Measurements from ENCODE around the gene SRBD1.
A peak's percentile ranks its signal among the peaks of the same experiment; 100 is the strongest.
"Not testable (repeated sequence)": the region's sequence is repeated elsewhere in the genome, so short reads cannot be mapped to it uniquely, and the experiment has no call there.

The SRBD1 gene

GRCh38 chr2:45457211-45457945, 153.7 kb downstream of the SRBD1 start:
- no peak for DNase-seq

DNA sequence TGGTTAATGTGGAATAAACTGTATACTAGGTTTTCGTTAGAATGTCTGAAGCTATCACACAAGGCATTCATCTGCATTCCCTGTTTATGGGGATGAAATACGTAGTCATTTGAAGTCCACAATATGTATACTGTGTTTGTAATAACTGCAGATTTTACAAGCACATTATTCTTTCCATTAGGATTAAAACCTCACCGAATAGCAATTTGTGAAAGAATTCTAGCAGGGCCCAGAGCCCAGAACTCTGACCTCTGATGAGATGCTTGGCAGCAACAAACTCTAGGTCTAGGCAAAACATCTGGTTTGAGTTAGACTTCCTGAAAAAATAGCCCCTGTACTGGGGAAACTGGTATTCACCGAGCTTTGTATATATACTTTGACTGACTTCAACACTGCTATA, 158.2 kb downstream of the SRBD1 start:
- no peak for DNase-seq

GRCh38 chr2:45450634-45451033, 160.4 kb downstream of the SRBD1 start:
- no peak for DNase-seq

- no peak for DNase-seq
Observed at GRCh38 chr2:45448217-45448616, 162.8 kb downstream of the SRBD1 start.

- DNase-seq, result no peak
Observed at GRCh38 chr2:45446016-45446415, 165.1 kb downstream of the SRBD1 start.

DNA sequence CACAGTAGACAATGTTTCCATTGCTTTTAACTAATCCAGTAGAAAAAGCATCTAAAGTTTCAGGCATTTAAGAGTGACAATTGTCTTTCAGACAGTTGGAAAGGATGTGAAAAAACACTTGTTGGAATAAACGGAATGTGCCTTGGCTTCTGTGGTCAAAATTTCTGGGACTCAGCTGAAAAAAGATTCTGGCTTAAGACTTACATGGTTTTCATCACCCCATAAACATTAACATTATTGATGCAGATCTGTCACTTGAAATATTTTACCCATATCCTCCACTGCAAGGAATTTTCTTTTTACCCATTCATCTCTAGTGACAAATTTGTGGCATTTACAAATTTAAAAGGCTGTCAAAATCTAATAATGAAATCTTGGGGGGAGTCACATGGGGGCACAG, 166.0 kb downstream of the SRBD1 start:
- no peak for DNase-seq

- DNase-seq, result no peak
Observed at GRCh38 chr2:45443012-45443411, 168.1 kb downstream of the SRBD1 start.

GRCh38 chr2:45442026-45442425, 169.0 kb downstream of the SRBD1 start:
- no peak for DNase-seq

- DNase-seq, result no peak
Observed at GRCh38 chr2:45441571-45441970, 169.5 kb downstream of the SRBD1 start.

- DNase-seq, result no peak
Observed at GRCh38 chr2:45439788-45440773, 171.0 kb downstream of the SRBD1 start.

DNA sequence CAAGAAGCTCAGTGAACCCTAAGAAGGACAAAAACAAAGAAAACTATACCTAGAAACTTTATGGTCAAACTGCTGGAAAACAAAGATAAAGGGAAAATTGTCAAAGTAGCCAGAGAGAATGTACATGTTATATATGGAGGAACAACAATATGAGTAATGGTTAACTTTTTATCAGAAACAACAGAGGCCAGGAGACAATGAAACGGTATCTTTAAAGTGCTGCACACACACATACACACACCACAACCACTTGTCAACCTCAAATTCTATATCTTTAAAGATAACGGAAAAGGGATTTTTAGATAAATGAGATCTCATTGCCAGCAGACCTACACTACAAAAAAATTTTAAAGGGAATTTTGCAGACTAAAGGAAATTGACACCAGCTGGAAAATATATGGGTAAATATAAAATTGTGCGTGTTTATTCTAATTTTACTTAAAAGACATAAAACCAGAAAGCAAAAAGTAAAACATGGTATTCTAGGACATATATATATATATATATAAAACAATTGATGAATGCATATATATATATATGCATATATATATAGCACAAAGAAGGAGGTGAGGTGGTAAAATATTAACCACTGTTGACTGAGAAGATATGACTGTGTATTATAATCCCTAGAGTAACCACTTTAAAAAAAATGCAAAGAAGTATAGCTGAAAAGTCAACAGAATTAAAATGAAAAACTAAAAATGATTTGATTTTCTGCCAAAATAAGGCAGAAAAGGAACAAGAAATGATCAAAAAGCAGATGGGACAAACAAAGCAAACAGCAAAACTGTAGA, 172.0 kb downstream of the SRBD1 start:
- no peak for DNase-seq

GRCh38 chr2:45436456-45436855, 174.6 kb downstream of the SRBD1 start:
- no peak for DNase-seq

- DNase-seq, result no peak
Observed at GRCh38 chr2:45435316-45435715, 175.8 kb downstream of the SRBD1 start.

DNA sequence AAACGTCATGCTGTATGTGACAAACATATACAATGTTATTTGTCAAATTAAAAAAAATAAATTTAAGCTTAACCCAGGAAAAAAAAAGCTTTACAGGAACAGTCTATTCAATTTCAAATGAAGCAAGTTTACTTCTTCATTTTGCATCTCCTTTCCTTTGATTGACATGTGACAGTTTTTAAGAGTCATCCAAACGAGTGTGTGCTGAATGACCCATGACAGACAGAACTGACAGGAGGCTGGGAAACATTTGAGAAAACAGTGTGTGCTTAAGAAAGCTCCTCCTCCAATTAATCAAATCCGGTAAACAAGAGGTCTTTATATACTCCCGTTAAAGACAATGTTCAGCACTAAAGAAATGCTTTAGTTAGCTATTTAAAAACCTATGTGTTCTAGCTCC, 177.7 kb downstream of the SRBD1 start:
- DNase-seq, result peak; percentile 6

DNA sequence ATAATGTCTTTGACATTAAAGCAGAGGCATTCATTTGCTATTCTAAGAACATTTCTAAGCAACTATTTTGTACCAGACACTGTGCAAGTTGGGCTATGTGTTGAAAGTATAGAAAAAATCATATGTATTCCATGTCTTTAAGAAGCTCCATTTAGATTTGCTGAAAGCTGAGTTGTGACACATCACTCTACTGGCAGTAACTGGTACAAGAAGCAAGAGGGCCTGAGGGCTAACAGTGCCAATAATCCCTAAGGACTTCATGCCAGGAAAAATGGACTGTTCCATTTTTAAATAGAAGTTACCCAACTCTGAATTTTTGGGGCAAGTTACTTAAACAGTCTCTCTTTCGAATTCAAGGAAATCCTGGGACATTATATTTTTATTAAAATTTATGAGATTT, 178.7 kb downstream of the SRBD1 start:
- DNase-seq, result no peak

DNA sequence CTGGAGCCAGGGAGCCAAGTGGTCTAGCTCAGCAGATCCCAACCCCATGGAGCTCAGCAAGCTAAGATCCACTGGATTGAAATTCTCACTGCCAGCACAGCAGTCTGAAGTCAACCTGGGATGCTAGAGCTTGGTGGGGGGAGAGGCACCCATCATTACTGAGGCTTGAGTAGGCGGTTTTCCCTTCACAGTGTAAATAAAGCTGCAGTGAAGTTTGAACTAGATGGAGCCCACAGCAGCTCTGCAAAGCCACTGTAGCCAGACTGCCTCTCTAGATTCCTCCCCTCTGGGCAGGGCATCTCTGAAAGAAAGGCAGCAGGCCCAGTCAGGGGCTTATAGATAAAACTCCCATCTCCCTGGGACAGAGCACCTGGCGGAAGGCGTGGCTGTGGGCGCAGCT, 185.0 kb downstream of the SRBD1 start:
- DNase-seq, result not testable (repeated sequence)

DNA sequence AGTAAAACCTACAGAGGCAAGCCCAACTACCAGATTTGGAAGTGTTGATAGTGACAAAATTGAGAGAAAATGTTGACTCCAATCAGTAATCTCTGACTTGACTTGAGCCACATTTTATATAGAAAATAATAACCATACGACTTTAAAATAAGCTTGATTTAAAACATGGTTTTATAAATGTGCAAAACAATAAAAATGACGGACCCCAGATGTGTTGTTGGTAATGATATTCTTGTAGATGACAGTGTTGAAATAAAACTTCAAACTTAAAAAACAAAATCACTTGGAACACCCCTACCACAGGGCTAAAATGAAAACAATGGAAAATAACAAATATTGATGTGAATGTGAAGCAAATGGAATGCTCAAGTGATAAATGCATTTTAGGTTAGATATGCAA, 188.1 kb downstream of the SRBD1 start:
- no peak for DNase-seq

DNA sequence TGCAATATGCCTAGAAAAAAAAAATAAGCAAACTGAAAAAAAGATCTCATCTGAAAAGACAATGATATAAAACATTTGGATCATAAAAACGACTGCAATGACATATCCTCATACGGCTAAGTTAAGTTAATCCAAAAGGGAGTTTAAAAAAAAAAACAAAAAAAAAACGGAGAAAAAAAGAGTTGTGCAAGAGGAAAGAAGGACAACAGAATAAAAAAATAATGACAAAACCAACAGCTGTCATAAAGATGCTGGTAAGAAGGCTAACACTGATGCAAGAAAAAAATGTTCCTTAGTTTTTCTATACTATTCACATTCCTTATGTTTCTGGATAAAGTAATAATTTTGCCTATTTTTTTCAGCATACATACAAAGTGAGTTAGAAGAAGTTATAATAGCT, 192.5 kb downstream of the SRBD1 start:
- DNase-seq, result no peak

GRCh38 chr2:45415534-45416123, 195.4 kb downstream of the SRBD1 start:
- no peak for DNase-seq

DNA sequence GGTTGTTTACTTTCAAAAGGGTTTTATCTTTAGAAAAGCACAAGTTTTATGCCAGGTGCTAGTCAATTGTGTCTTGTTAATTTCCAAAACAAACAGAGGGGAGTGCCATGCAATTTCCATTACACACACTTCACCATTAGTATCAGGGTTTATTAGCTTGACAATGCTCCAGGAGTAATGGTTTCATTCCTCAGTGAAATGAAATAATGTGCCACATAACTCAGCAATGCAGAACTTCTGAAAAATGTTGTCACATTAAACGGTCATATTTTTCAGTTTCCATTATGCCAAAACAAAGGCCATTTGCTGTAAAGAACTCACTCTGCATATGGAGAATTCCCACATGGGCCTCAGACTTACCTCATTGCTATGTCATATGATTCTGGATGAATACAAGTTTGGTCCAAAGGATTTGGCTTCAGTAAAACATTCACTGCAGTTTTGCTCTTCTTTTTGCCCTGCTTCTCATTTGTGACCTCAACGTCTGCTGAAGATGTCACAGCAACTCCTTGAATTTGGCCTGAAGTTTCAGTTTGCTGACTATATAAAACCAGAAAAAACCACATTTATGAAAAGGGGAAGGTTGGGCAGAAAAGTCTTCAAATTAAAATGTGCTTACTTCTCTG, 198.2 kb downstream of the SRBD1 start:
- DNase-seq, result no peak

GRCh38 chr2:45409677-45410076, 201.4 kb downstream of the SRBD1 start:
- DNase-seq, result no peak

DNA sequence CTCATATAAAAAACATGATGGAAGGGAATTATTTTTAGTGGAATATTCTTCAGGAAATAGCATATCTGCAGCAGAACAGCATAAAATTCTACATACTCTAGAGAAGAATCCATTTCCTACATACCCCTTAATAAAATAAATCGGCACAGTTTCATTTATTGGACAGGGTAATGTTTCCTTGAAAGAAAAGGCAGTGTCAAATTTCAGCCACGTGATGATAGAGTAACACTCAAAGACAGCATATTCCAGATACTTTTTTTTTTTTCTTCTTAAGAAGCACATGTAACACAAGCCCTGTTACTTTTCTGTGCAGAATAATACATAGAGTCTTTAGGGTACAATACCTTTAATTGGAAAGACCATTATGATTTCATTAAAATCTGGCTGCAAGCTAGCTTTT, 204.4 kb downstream of the SRBD1 start:
- DNase-seq, result no peak

All from inflammatory macrophage treated with lipopolysaccharide for 4 hours (primary cell).